Measurements from ENCODE around the gene ELMOD3. TPM values are rescaled to one million over a fixed set of nuclear protein-coding genes. Genes with fewer than 3 reads are reported as not detected.

Gene ELMOD3
- total and polyA plus RNA-seq, 9 of the 15 experiments (the other 6 are each of a cell fraction or from before 2014, with no cell fraction given), result 2.7 to 18.7 (median 11.6) TPM

- TF ChIP-seq, protein P1, sequence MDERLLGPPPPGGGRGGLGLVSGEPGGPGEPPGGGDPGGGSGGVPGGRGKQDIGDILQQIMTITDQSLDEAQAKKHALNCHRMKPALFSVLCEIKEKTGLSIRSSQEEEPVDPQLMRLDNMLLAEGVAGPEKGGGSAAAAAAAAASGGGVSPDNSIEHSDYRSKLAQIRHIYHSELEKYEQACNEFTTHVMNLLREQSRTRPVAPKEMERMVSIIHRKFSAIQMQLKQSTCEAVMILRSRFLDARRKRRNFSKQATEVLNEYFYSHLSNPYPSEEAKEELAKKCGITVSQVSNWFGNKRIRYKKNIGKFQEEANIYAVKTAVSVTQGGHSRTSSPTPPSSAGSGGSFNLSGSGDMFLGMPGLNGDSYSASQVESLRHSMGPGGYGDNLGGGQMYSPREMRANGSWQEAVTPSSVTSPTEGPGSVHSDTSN (CRISPR knock-in tag; IDR thresholded peaks at IDR 0.05; ENCODE audit: low read depth), result no peak
- TF ChIP-seq, protein P1 (tag; conservative IDR thresholded peaks at IDR 0.05; ENCODE audit: low read depth), result peak; percentile 38; the same call in 1 of the 2 replicates
- TF ChIP-seq, protein P2, sequence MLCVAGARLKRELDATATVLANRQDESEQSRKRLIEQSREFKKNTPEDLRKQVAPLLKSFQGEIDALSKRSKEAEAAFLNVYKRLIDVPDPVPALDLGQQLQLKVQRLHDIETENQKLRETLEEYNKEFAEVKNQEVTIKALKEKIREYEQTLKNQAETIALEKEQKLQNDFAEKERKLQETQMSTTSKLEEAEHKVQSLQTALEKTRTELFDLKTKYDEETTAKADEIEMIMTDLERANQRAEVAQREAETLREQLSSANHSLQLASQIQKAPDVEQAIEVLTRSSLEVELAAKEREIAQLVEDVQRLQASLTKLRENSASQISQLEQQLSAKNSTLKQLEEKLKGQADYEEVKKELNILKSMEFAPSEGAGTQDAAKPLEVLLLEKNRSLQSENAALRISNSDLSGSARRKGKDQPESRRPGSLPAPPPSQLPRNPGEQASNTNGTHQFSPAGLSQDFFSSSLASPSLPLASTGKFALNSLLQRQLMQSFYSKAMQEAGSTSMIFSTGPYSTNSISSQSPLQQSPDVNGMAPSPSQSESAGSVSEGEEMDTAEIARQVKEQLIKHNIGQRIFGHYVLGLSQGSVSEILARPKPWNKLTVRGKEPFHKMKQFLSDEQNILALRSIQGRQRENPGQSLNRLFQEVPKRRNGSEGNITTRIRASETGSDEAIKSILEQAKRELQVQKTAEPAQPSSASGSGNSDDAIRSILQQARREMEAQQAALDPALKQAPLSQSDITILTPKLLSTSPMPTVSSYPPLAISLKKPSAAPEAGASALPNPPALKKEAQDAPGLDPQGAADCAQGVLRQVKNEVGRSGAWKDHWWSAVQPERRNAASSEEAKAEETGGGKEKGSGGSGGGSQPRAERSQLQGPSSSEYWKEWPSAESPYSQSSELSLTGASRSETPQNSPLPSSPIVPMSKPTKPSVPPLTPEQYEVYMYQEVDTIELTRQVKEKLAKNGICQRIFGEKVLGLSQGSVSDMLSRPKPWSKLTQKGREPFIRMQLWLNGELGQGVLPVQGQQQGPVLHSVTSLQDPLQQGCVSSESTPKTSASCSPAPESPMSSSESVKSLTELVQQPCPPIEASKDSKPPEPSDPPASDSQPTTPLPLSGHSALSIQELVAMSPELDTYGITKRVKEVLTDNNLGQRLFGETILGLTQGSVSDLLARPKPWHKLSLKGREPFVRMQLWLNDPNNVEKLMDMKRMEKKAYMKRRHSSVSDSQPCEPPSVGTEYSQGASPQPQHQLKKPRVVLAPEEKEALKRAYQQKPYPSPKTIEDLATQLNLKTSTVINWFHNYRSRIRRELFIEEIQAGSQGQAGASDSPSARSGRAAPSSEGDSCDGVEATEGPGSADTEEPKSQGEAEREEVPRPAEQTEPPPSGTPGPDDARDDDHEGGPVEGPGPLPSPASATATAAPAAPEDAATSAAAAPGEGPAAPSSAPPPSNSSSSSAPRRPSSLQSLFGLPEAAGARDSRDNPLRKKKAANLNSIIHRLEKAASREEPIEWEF (CRISPR knock-in tag; IDR thresholded peaks at IDR 0.05), result no peak; the same call in 1 of the 2 replicates
- TF ChIP-seq LARP7 (IDR thresholded peaks at IDR 0.05), result peak; percentile 28; the same call in 1 of the 2 replicates
- TF ChIP-seq ZBTB8A (IDR thresholded peaks at IDR 0.05; ENCODE audit: partially characterized antibody), result no peak
- peak; percentile 93 for TF ChIP-seq SMARCE1 (IDR thresholded peaks at IDR 0.05)
- TF ChIP-seq, protein P3, sequence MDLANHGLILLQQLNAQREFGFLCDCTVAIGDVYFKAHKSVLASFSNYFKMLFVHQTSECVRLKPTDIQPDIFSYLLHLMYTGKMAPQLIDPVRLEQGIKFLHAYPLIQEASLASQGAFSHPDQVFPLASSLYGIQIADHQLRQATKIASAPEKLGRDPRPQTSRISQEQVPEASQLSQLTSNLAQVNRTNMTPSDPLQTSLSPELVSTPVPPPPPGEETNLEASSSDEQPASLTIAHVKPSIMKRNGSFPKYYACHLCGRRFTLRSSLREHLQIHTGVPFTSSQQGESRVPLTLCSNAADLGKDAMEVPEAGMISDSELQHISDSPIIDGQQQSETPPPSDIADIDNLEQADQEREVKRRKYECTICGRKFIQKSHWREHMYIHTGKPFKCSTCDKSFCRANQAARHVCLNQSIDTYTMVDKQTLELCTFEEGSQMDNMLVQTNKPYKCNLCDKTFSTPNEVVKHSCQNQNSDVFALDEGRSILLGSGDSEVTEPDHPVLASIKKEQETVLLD (IDR thresholded peaks at IDR 0.05), result peak; percentile 64; the same call in 1 of the 2 replicates
- TF ChIP-seq BRCA1 (IDR thresholded peaks at IDR 0.05), result no peak
- TF ChIP-seq BRCA1 (CRISPR knock-in tag; IDR thresholded peaks at IDR 0.05), result no peak
- TF ChIP-seq PKNOX1 (IDR thresholded peaks at IDR 0.05), result peak; percentile 38; the same call in 1 of the 2 replicates
- TF ChIP-seq FOXM1 (IDR thresholded peaks at IDR 0.05; ENCODE audit: low read depth), result peak; percentile 31
- TF ChIP-seq FOXM1 (CRISPR knock-in tag; IDR thresholded peaks at IDR 0.05; ENCODE audit: low read depth), result no peak
- TF ChIP-seq BRD9 (IDR thresholded peaks at IDR 0.05; ENCODE audit: low read depth, partially characterized antibody), result peak; percentile 47
- TF ChIP-seq RCOR1 (IDR thresholded peaks at IDR 0.05; ENCODE audit: borderline replicate concordance in 1 of 2, low read depth in 2 of 2, low read length in 2 of 2), result peak; percentile 84 to 95
- no peak for TF ChIP-seq CBX5 (IDR thresholded peaks at IDR 0.05; ENCODE audit: borderline replicate concordance, low read depth)
- no peak for TF ChIP-seq ZNF511 (CRISPR knock-in tag; IDR thresholded peaks at IDR 0.05)
- peak; percentile 68; the same call in 1 of the 2 replicates for TF ChIP-seq CC2D1A (IDR thresholded peaks at IDR 0.05)
These were observed 25.4 kb upstream of the ELMOD3 start (continued) for GRCh38 chr2:85329181-85329651.

Data from K562 (cell line).